Stimulated activated naive CD4-positive, alpha-beta T cell treated with Interleukin-2 at 50 U/mL for 16 hours (primary cell): ENCODE results near the gene GON7.

Source experiments
- DNase-seq: peaks from one replicate; lab custom pipeline; 2025; lab: John Stamatoyannopoulos, UW

Gene GON7

DNA sequence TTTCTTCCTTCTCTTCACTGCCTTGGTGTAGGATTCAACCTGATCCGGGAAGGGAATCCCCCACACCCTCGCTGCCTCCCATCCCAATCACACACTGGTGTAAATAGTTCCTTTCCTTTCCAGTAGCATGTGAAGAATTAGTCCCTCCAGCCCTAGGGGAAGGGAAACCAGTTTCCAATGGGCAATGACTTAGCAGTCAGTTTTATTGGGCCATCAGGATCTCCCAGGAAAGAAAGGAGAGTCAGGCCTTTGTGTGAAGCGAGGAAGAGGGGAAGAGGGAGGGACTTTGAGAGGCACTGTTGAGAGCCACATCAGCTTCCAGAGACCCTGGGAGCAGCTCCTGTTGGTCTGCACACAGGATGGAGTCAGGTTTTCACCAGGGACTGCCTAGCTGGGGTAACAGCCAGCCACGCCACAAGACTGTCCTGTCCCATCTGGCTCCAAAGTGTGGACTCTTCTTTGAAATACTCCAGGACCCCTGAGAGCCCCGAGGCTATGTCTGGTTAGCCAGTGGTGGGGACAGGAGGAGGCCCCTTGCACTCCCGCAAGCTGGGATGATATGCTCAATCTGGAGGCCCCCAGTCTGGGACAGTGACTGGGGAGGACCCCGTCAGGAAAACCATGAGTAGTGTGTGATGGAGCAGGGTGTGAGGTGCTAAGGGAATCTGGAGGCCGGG is 50.0 kb downstream of the GON7 start:
- DNase-seq: no peak

DNA sequence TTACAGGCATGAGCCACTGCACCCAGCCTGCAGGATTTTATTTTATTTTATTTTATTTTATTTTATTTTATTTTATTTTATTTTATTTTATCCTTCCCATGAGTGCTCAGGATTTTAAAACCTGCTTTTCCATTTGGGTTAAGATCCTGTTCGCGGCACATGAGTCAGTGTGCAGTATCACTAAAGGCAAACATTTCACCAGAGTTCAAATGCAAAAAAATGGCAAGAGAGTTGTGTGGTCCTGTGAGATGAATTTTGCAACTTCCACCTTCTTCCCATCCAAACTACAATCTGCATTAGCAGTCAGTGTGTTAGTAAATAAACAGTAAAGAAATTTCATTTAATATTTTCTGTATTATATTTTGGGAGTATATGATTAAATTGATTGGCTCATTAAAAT is 51.2 kb downstream of the GON7 start:
- no peak for DNase-seq

DNA sequence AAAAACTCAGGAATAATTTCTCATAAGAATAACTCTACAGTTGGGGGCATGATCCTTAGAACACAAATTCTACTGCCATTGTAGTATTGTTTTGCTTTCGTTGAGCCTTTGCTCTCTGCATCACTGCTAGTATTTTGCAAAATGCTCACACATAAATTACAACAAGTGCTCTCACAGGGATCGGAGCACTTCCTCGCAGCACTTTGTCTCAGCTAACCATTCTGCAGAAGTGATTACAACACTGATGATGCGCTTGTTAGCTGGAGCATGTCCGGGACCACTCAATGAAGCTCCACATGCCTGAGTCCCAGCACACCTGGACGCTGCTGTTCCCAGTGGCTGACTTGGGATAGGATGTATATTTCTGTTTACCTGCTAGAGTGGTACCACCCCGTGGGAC is 53.7 kb downstream of the GON7 start:
- no peak for DNase-seq
